ENCODE data around the gene PKD2. TPM values are rescaled to one million over a fixed set of nuclear protein-coding genes. Genes with fewer than 3 reads are reported as not detected.
A peak's percentile ranks its signal among the peaks of the same experiment; 100 is the strongest.

PKD2 gene
- total RNA-seq, 5 donors from 2014 or later (not counting 1 experiment from before 2014, with no cell fraction given): 6.8 to 17.4 (median 7.5) TPM

DNA sequence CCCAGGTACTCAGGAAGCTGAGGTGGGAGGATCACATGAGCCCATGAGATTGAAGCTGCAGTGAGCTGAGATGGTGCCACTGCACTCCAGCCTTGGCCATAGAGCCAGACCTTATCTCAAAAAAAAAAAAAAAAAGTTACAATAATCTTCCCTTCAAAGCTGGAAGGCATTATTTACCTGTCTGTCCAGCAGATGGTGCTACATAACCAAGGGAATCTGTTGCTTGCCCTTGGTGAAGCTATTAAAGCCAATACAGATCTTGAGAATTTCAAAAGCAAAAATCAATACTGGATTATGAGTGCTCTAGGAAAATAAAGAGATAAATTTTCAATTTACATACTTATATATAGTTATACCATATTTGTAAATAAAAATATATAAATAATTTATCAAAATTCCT lies 25.9 kb downstream of the PKD2 start:
- no peaks in the 10 kb centered on the region for H3K9me3 ChIP-seq
- no peak overlapping the region for H3K27ac ChIP-seq (ENCODE audit: low read length)
- POLR2A ChIA-PET: interaction anchor here in 1 of 2 donors (0.6 kb wide), 1 partner anchor 178 kb away, joined by 4 read pairs; no protein-coding TSS in a partner anchor
- no peaks in the 10 kb centered on the region for H3K4me1 Mint-ChIP-seq
- ATAC-seq (replicated peaks in 1 of 4) (peak in 2 of 4 experiments; percentile 38), DNase-seq (peak in 19 of 35 experiments; percentile 4 to 70 (median 15))
- H3K27ac Mint-ChIP-seq: no peak overlapping the region
- H3K4me3 ChIP-seq (ENCODE audit: control insufficient read depth in 1 of 2, extremely low read depth in 1 of 2, low read length in 1 of 2): no peak overlapping the region
- peaks cover 0 to 17% of the 10 kb centered on the region in 2 donors for H3K36me3 ChIP-seq (ENCODE audit: control insufficient read depth in 2 of 2, extremely low read depth in 1 of 2, insufficient read depth in 1 of 2, low read length in 1 of 2)
- CTCF ChIA-PET: interaction anchor here (0.6 to 3.4 kb wide), 24 partner anchors 8 to 914 kb away, joined by 3 to 59 read pairs (median 4); no protein-coding TSS in a partner anchor
- no peak overlapping the region for H3K4me3 Mint-ChIP-seq
- H3K27me3 ChIP-seq (replicated peaks in 1 of 2; ENCODE audit: control insufficient read depth in 2 of 2, extremely low read depth in 1 of 2, insufficient read depth in 2 of 2, low read length in 1 of 2): no peaks in the 10 kb centered on the region
- no peaks in the 10 kb centered on the region for H3K27me3 Mint-ChIP-seq
- peaks cover 12% of the 10 kb centered on the region for H3K36me3 Mint-ChIP-seq
- no peaks in the 10 kb centered on the region for H3K4me1 ChIP-seq (ENCODE audit: control insufficient read depth in 1 of 2, extremely low read depth in 1 of 2, insufficient read depth in 2 of 2, low read length in 2 of 2)
- no peaks in the 10 kb centered on the region for H3K9me3 Mint-ChIP-seq

GRCh38 chr4:88035292-88035691 lies 27.9 kb downstream of the PKD2 start:
- Mint-ChIP-seq H3K27ac (no peak overlapping the region), H3K9me3 (no peaks in the 10 kb centered on the region), H3K36me3 (peaks cover 14% of the 10 kb centered on the region), H3K4me1 (no peaks in the 10 kb centered on the region), H3K4me3 (no peak overlapping the region), H3K27me3 (no peaks in the 10 kb centered on the region)
- WGBS (ENCODE audit: insufficient coverage): 100% methylated on average over 2 of the region's 2 CpGs
- H3K4me3 ChIP-seq (ENCODE audit: control insufficient read depth in 1 of 2, extremely low read depth in 1 of 2, low read length in 1 of 2): no peak overlapping the region
- H3K9me3 ChIP-seq: no peaks in the 10 kb centered on the region
- peaks cover 0 to 31% of the 10 kb centered on the region in 2 donors for H3K36me3 ChIP-seq (ENCODE audit: control insufficient read depth in 2 of 2, extremely low read depth in 1 of 2, insufficient read depth in 1 of 2, low read length in 1 of 2)
- ATAC-seq (replicated peaks in 1 of 4) (no peak), DNase-seq (no peak)
- no peak overlapping the region for H3K27ac ChIP-seq (ENCODE audit: low read length)
- no peaks in the 10 kb centered on the region for H3K27me3 ChIP-seq (replicated peaks in 1 of 2; ENCODE audit: control insufficient read depth in 2 of 2, extremely low read depth in 1 of 2, insufficient read depth in 2 of 2, low read length in 1 of 2)
- ChIA-PET CTCF (interaction anchor here (1.1 to 1.6 kb wide), 3 partner anchors 176 to 184 kb away, joined by 3 to 8 read pairs (median 6); no protein-coding TSS in a partner anchor), POLR2A (no interaction called here)
- H3K4me1 ChIP-seq (ENCODE audit: control insufficient read depth in 1 of 2, extremely low read depth in 1 of 2, insufficient read depth in 2 of 2, low read length in 2 of 2): no peaks in the 10 kb centered on the region

GRCh38 chr4:88037447-88037846 lies 30.0 kb downstream of the PKD2 start:
- ChIA-PET CTCF (interaction anchor here in 1 of 2 donors (1.0 kb wide), 1 partner anchor 174 kb away, joined by 4 read pairs; no protein-coding TSS in a partner anchor), POLR2A (interaction anchor here in 1 of 2 donors (0.6 kb wide), 1 partner anchor 151 kb away, joined by 4 read pairs; no protein-coding TSS in a partner anchor)
- no peaks in the 10 kb centered on the region for H3K9me3 ChIP-seq
- H3K27ac ChIP-seq (ENCODE audit: low read length): no peak overlapping the region
- H3K4me3 ChIP-seq (ENCODE audit: control insufficient read depth in 1 of 2, extremely low read depth in 1 of 2, low read length in 1 of 2): no peak overlapping the region
- H3K4me3 Mint-ChIP-seq: no peak overlapping the region
- H3K4me1 Mint-ChIP-seq: no peaks in the 10 kb centered on the region
- no peak overlapping the region for H3K27ac Mint-ChIP-seq
- H3K36me3 Mint-ChIP-seq: peaks cover 14% of the 10 kb centered on the region
- H3K4me1 ChIP-seq (ENCODE audit: control insufficient read depth in 1 of 2, extremely low read depth in 1 of 2, insufficient read depth in 2 of 2, low read length in 2 of 2): no peaks in the 10 kb centered on the region
- no peaks in the 10 kb centered on the region for H3K27me3 ChIP-seq (replicated peaks in 1 of 2; ENCODE audit: control insufficient read depth in 2 of 2, extremely low read depth in 1 of 2, insufficient read depth in 2 of 2, low read length in 1 of 2)
- no peaks in the 10 kb centered on the region for H3K9me3 Mint-ChIP-seq
- H3K36me3 ChIP-seq (ENCODE audit: control insufficient read depth in 2 of 2, extremely low read depth in 1 of 2, insufficient read depth in 1 of 2, low read length in 1 of 2): peaks cover 0 to 43% of the 10 kb centered on the region in 2 donors
- no CpG with 5 or more reads among the region's 1 CpG for WGBS (ENCODE audit: insufficient coverage)
- DNase-seq (no peak), ATAC-seq (replicated peaks in 1 of 4) (no peak)
- no peaks in the 10 kb centered on the region for H3K27me3 Mint-ChIP-seq

- Histone ChIP-seq H3K27me3 (replicated peaks in 1 of 2; ENCODE audit: control insufficient read depth in 2 of 2, extremely low read depth in 1 of 2, insufficient read depth in 2 of 2, low read length in 1 of 2) (no peaks in the 10 kb centered on the region), H3K4me1 (ENCODE audit: control insufficient read depth in 1 of 2, extremely low read depth in 1 of 2, insufficient read depth in 2 of 2, low read length in 2 of 2) (no peaks in the 10 kb centered on the region), H3K4me3 (ENCODE audit: control insufficient read depth in 1 of 2, extremely low read depth in 1 of 2, low read length in 1 of 2) (no peak overlapping the region), H3K36me3 (ENCODE audit: control insufficient read depth in 2 of 2, extremely low read depth in 1 of 2, insufficient read depth in 1 of 2, low read length in 1 of 2) (peaks cover 0 to 47% of the 10 kb centered on the region in 2 donors), H3K27ac (ENCODE audit: low read length) (no peak overlapping the region), H3K9me3 (no peaks in the 10 kb centered on the region)
- H3K27me3 Mint-ChIP-seq: no peaks in the 10 kb centered on the region
- H3K27ac Mint-ChIP-seq: no peak overlapping the region
- H3K4me1 Mint-ChIP-seq: no peaks in the 10 kb centered on the region
- H3K4me3 Mint-ChIP-seq: no peak overlapping the region
- ChIA-PET CTCF (interaction anchor here in 1 of 2 donors (1.0 kb wide), 1 partner anchor 174 kb away, joined by 4 read pairs; no protein-coding TSS in a partner anchor), POLR2A (interaction anchor here (0.6 kb wide), 2 partner anchors 151 to 172 kb away, joined by 4 read pairs; no protein-coding TSS in a partner anchor)
- ATAC-seq (replicated peaks in 1 of 4) (no peak), DNase-seq (no peak)
- 100% methylated on average over 3 of the region's 4 CpGs for WGBS (ENCODE audit: insufficient coverage)
- peaks cover 14% of the 10 kb centered on the region for H3K36me3 Mint-ChIP-seq
- H3K9me3 Mint-ChIP-seq: no peaks in the 10 kb centered on the region
These were observed 30.5 kb downstream of the PKD2 start for GRCh38 chr4:88037936-88038335.

- WGBS (ENCODE audit: insufficient coverage): 80% methylated on average over 3 of the region's 3 CpGs
- no peak overlapping the region for H3K4me3 ChIP-seq (ENCODE audit: control insufficient read depth in 1 of 2, extremely low read depth in 1 of 2, low read length in 1 of 2)
- CTCF ChIA-PET: no interaction called here
- Mint-ChIP-seq H3K4me3 (no peak overlapping the region), H3K27ac (no peak overlapping the region), H3K27me3 (no peaks in the 10 kb centered on the region), H3K9me3 (no peaks in the 10 kb centered on the region), H3K36me3 (peaks cover 17% of the 10 kb centered on the region), H3K4me1 (no peaks in the 10 kb centered on the region)
- no peaks in the 10 kb centered on the region for H3K4me1 ChIP-seq (ENCODE audit: control insufficient read depth in 1 of 2, extremely low read depth in 1 of 2, insufficient read depth in 2 of 2, low read length in 2 of 2)
- DNase-seq (no peak), ATAC-seq (replicated peaks in 1 of 4) (no peak)
- POLR2A ChIA-PET: no interaction called here
- no peak overlapping the region for H3K27ac ChIP-seq (ENCODE audit: low read length)
- H3K9me3 ChIP-seq: no peaks in the 10 kb centered on the region
- no peaks in the 10 kb centered on the region for H3K27me3 ChIP-seq (replicated peaks in 1 of 2; ENCODE audit: control insufficient read depth in 2 of 2, extremely low read depth in 1 of 2, insufficient read depth in 2 of 2, low read length in 1 of 2)
- H3K36me3 ChIP-seq (ENCODE audit: control insufficient read depth in 2 of 2, extremely low read depth in 1 of 2, insufficient read depth in 1 of 2, low read length in 1 of 2): peaks cover 0 to 59% of the 10 kb centered on the region in 2 donors
These were observed 33.3 kb downstream of the PKD2 start for GRCh38 chr4:88040707-88041106.

GRCh38 chr4:88041626-88042025 lies 34.2 kb downstream of the PKD2 start:
- CTCF ChIA-PET: interaction anchor here in 1 of 2 donors (0.9 kb wide), 1 partner anchor 170 kb away, joined by 3 read pairs; no protein-coding TSS in a partner anchor
- H3K27me3 Mint-ChIP-seq: no peaks in the 10 kb centered on the region
- H3K9me3 Mint-ChIP-seq: no peaks in the 10 kb centered on the region
- DNase-seq (no peak), ATAC-seq (replicated peaks in 1 of 4) (no peak)
- peaks cover 0 to 51% of the 10 kb centered on the region in 2 donors for H3K36me3 ChIP-seq (ENCODE audit: control insufficient read depth in 2 of 2, extremely low read depth in 1 of 2, insufficient read depth in 1 of 2, low read length in 1 of 2)
- H3K27ac ChIP-seq (ENCODE audit: low read length): no peak overlapping the region
- H3K4me3 ChIP-seq (ENCODE audit: control insufficient read depth in 1 of 2, extremely low read depth in 1 of 2, low read length in 1 of 2): no peak overlapping the region
- no peaks in the 10 kb centered on the region for H3K4me1 ChIP-seq (ENCODE audit: control insufficient read depth in 1 of 2, extremely low read depth in 1 of 2, insufficient read depth in 2 of 2, low read length in 2 of 2)
- no peaks in the 10 kb centered on the region for H3K27me3 ChIP-seq (replicated peaks in 1 of 2; ENCODE audit: control insufficient read depth in 2 of 2, extremely low read depth in 1 of 2, insufficient read depth in 2 of 2, low read length in 1 of 2)
- POLR2A ChIA-PET: no interaction called here
- H3K4me1 Mint-ChIP-seq: no peaks in the 10 kb centered on the region
- H3K36me3 Mint-ChIP-seq: peaks cover 17% of the 10 kb centered on the region
- 100% methylated on average over 2 of the region's 2 CpGs for WGBS (ENCODE audit: insufficient coverage)
- no peak overlapping the region for H3K4me3 Mint-ChIP-seq
- H3K27ac Mint-ChIP-seq: no peak overlapping the region
- H3K9me3 ChIP-seq: no peaks in the 10 kb centered on the region
